ENCODE results near the gene TMEM150B. TPM values are rescaled to one million over a fixed set of nuclear protein-coding genes. Genes with fewer than 3 reads are reported as not detected.

Gene TMEM150B
- total and polyA plus RNA-seq, 2 donors (not counting 1 experiment from before 2014, with no cell fraction given): 1.4 TPM; not detected in 1

GRCh38 chr19:55304980-55305379 lies 20.2 kb downstream of the TMEM150B start:
- intact Hi-C loops (cut with micrococcal nuclease): loop anchor here (5.0 kb wide), 1 partner anchor 197 kb away; no protein-coding TSS in a partner anchor
- no peaks in the 10 kb centered on the region for H3K36me3 ChIP-seq (replicated peaks in 1 of 2; ENCODE audit: control extremely low read depth in 1 of 2, control insufficient read depth in 1 of 2, extremely low read depth in 1 of 2, insufficient read depth in 2 of 2, low read length in 1 of 2)
- no peak overlapping the region for H3K4me3 ChIP-seq (ENCODE audit: control extremely low read depth in 1 of 5, extremely low read depth in 1 of 5, insufficient read depth in 1 of 5, low read depth in 2 of 5, low read length in 4 of 5)
- no peak overlapping the region for H3K4me3 Mint-ChIP-seq
- no peaks in the 10 kb centered on the region for H3K9me3 Mint-ChIP-seq (ENCODE audit: insufficient read depth)
- no peak overlapping the region for H3K27ac ChIP-seq (ENCODE audit: low read length in 2 of 2)
- ChIA-PET POLR2A (interaction anchor here (0.7 kb wide), 1 partner anchor 11 kb away, joined by 9 read pairs; no protein-coding TSS in a partner anchor), CTCF (no interaction called here)
- TF ChIP-seq CTCF (IDR thresholded peaks at IDR 0.05) (no peak), EZH2 (IDR thresholded peaks at IDR 0.05; ENCODE audit: borderline replicate concordance, insufficient read depth, low read depth, low read length, poor library complexity, severe bottlenecking) (no peak)
- 88% methylated on average over 10 of the region's 14 CpGs for WGBS (ENCODE audit: insufficient coverage)
- DNase-seq: no peak
- H3K9me3 ChIP-seq (ENCODE audit: control extremely low read depth in 1 of 3, control insufficient read depth in 2 of 3, insufficient read depth in 1 of 3, low read length in 2 of 3): peaks cover 0 to 13% (median 0%) of the 10 kb centered on the region in 3 donors
- H3K27ac Mint-ChIP-seq: no peak overlapping the region
- H3K4me1 Mint-ChIP-seq: peaks cover 9% of the 10 kb centered on the region
- no peak for ATAC-seq (ENCODE audit: low read depth)
- no peak overlapping the region for H3K9ac ChIP-seq (ENCODE audit: low read length)
- H3K4me1 ChIP-seq (ENCODE audit: control insufficient read depth in 2 of 2, insufficient read depth in 2 of 2, low read length in 2 of 2): peaks cover 8 to 15% of the 10 kb centered on the region in 2 donors
- no peaks in the 10 kb centered on the region for H4K20me1 ChIP-seq (ENCODE audit: control insufficient read depth, insufficient read depth, low read length, poor library complexity, severe bottlenecking)
- no peaks in the 10 kb centered on the region for H3K27me3 Mint-ChIP-seq
- H2AFZ ChIP-seq (ENCODE audit: insufficient read depth, low read depth, low read length, poor library complexity, severe bottlenecking): no peak overlapping the region
- no peak overlapping the region for H3K4me2 ChIP-seq (replicated peaks; ENCODE audit: low read depth, low read length, poor library complexity, severe bottlenecking)
- no peaks in the 10 kb centered on the region for H3K27me3 ChIP-seq (replicated peaks in 1 of 4; ENCODE audit: control extremely low read depth in 1 of 4, control insufficient read depth in 3 of 4, insufficient read depth in 4 of 4, low read length in 3 of 4)
- H3K79me2 ChIP-seq (ENCODE audit: control insufficient read depth, insufficient read depth, low read length): no peaks in the 10 kb centered on the region

GRCh38 chr19:55304279-55304978 lies 20.7 kb downstream of the TMEM150B start:
- intact Hi-C loops (cut with micrococcal nuclease): loop anchor here (5.0 kb wide), 1 partner anchor 198 kb away; no protein-coding TSS in a partner anchor
- WGBS (ENCODE audit: insufficient coverage): 99% methylated on average over 36 of the region's 39 CpGs
- DNase-seq (no peak), ATAC-seq (ENCODE audit: low read depth) (no peak)
- H3K9ac ChIP-seq (ENCODE audit: low read length): no peak overlapping the region
- no peak overlapping the region for H2AFZ ChIP-seq (ENCODE audit: insufficient read depth, low read depth, low read length, poor library complexity, severe bottlenecking)
- peak overlapping the region; percentile 41 for H3K27ac Mint-ChIP-seq
- H3K4me3 Mint-ChIP-seq: no peak overlapping the region
- no peaks in the 10 kb centered on the region for H3K9me3 Mint-ChIP-seq (ENCODE audit: insufficient read depth)
- no peak overlapping the region for H3K4me2 ChIP-seq (replicated peaks; ENCODE audit: low read depth, low read length, poor library complexity, severe bottlenecking)
- TF ChIP-seq CTCF (IDR thresholded peaks at IDR 0.05) (no peak), EZH2 (IDR thresholded peaks at IDR 0.05; ENCODE audit: borderline replicate concordance, insufficient read depth, low read depth, low read length, poor library complexity, severe bottlenecking) (no peak)
- peaks cover 0 to 9% (median 0%) of the 10 kb centered on the region in 3 donors for H3K9me3 ChIP-seq (ENCODE audit: control extremely low read depth in 1 of 3, control insufficient read depth in 2 of 3, insufficient read depth in 1 of 3, low read length in 2 of 3)
- peaks cover 9% of the 10 kb centered on the region for H3K4me1 Mint-ChIP-seq
- H3K27ac ChIP-seq (ENCODE audit: low read length in 2 of 2): no peak overlapping the region
- H3K36me3 ChIP-seq (replicated peaks in 1 of 2; ENCODE audit: control extremely low read depth in 1 of 2, control insufficient read depth in 1 of 2, extremely low read depth in 1 of 2, insufficient read depth in 2 of 2, low read length in 1 of 2): no peaks in the 10 kb centered on the region
- peaks cover 8 to 15% of the 10 kb centered on the region in 2 donors for H3K4me1 ChIP-seq (ENCODE audit: control insufficient read depth in 2 of 2, insufficient read depth in 2 of 2, low read length in 2 of 2)
- no peaks in the 10 kb centered on the region for H3K79me2 ChIP-seq (ENCODE audit: control insufficient read depth, insufficient read depth, low read length)
- ChIA-PET CTCF (no interaction called here), POLR2A (interaction anchor here (0.7 kb wide), 1 partner anchor 10 kb away, joined by 9 read pairs; no protein-coding TSS in a partner anchor)
- H3K27me3 ChIP-seq (replicated peaks in 1 of 4; ENCODE audit: control extremely low read depth in 1 of 4, control insufficient read depth in 3 of 4, insufficient read depth in 4 of 4, low read length in 3 of 4): no peaks in the 10 kb centered on the region
- no peak overlapping the region for H3K4me3 ChIP-seq (ENCODE audit: control extremely low read depth in 1 of 5, extremely low read depth in 1 of 5, insufficient read depth in 1 of 5, low read depth in 2 of 5, low read length in 4 of 5)
- H3K27me3 Mint-ChIP-seq: no peaks in the 10 kb centered on the region
- H4K20me1 ChIP-seq (ENCODE audit: control insufficient read depth, insufficient read depth, low read length, poor library complexity, severe bottlenecking): no peaks in the 10 kb centered on the region
